Tibial artery (tissue), 4 donors: ENCODE data around the gene AGAP1.

Source experiments
- DNase-seq, 2 donors: peaks; one replicate each; pipeline ENCODE4 v3.0.0-alpha.2; 2019
- H3K27ac ChIP-seq, 2 donors: fragments of 200-600 bp; sonication (generic) in 1 of 2; 1 replicate in 1 of 2; 2 replicates in 1 of 2; pipeline ENCODE4 v1.5.1; 2018 to 2019; ENCODE audit warnings: mild to moderate bottlenecking in 1 of 2
- H3K27me3 ChIP-seq, 2 donors: fragments of 200-600 bp; sonication (generic) in 1 of 2; one replicate each; pipeline versions ENCODE4 v1.5.1 to v1.6.0; 2016 to 2019
- H3K36me3 ChIP-seq, 3 donors: fragments of 200-600 bp; sonication (generic) in 2 of 3; one replicate each; pipeline ENCODE4 v1.5.1; 2016 to 2019; ENCODE audit warnings: mild to moderate bottlenecking in 2 of 3
- H3K4me1 ChIP-seq, 4 donors: fragments of 200-600 bp; sonication (generic) in 2 of 4; 1 replicate in 3 of 4; 2 replicates in 1 of 4; pipeline ENCODE4 v1.5.1; 2016 to 2019
- H3K4me3 ChIP-seq, 2 donors: fragments of 200-600 bp; sonication (generic) in 1 of 2; 1 replicate in 1 of 2; 2 replicates in 1 of 2; pipeline ENCODE4 v1.5.1; 2018 to 2019; ENCODE audit warnings: mild to moderate bottlenecking in 2 of 2
- H3K9me3 ChIP-seq, 3 donors: fragments of 200-600 bp; sonication (generic) in 1 of 3; one replicate each; pipeline ENCODE4 v1.5.1; 2016 to 2019
- CTCF ChIP-seq, 2 experiments: fragments of 200-600 bp in 1 of 2; fragments of 450-650 bp in 1 of 2; IDR thresholded peaks; one replicate each; pipeline ENCODE4 v1.5.1; 2017 to 2019; ENCODE audit warnings: antibody characterized with exemption in 2 of 2, mild to moderate bottlenecking in 1 of 2, moderate library complexity in 1 of 2
- intact Hi-C: fragments of 100-400 bp; cut with DNase I; formaldehyde crosslinking; loops from one replicate; pipeline ENCODE4 v1.15.0; 2023; ENCODE audit warnings: low total_unique reads

The AGAP1 gene

GRCh38 chr2:235766278-235766677 is 272.4 kb downstream of the AGAP1 start:
- Histone ChIP-seq H3K4me3 (no peak overlapping the region), H3K27ac (no peak overlapping the region), H3K4me1 (peaks cover 0 to 3% (median 0%) of the 10 kb centered on the region in 4 donors), H3K27me3 (no peaks in the 10 kb centered on the region), H3K9me3 (no peaks in the 10 kb centered on the region), H3K36me3 (peaks cover 0 to 7% (median 5%) of the 10 kb centered on the region in 3 donors)
- intact Hi-C loops: no loop called here
- peak; percentile 86 to 93 for TF ChIP-seq CTCF (IDR thresholded peaks at IDR 0.05)
- DNase-seq: peak; percentile 67 to 73

- Histone ChIP-seq H3K36me3 (peaks cover 0 to 24% (median 3%) of the 10 kb centered on the region in 3 donors), H3K27ac (no peak overlapping the region), H3K4me3 (no peak overlapping the region), H3K9me3 (no peaks in the 10 kb centered on the region), H3K4me1 (peaks cover 0 to 3% (median 0%) of the 10 kb centered on the region in 4 donors), H3K27me3 (no peaks in the 10 kb centered on the region)
- intact Hi-C loops: no loop called here
- no peak for TF ChIP-seq CTCF (IDR thresholded peaks at IDR 0.05)
- peak in 1 of 2 donors; percentile 55 for DNase-seq
Measured at GRCh38 chr2:235768606-235769005, 274.8 kb downstream of the AGAP1 start.

GRCh38 chr2:235769046-235769445 is 275.2 kb downstream of the AGAP1 start:
- no peak overlapping the region for H3K27ac ChIP-seq
- DNase-seq: peak in 1 of 2 donors; percentile 64
- H3K4me3 ChIP-seq: no peak overlapping the region
- peaks cover 0 to 24% (median 3%) of the 10 kb centered on the region in 3 donors for H3K36me3 ChIP-seq
- H3K4me1 ChIP-seq: peaks cover 0 to 3% (median 0%) of the 10 kb centered on the region in 4 donors
- H3K9me3 ChIP-seq: no peaks in the 10 kb centered on the region
- TF ChIP-seq CTCF (IDR thresholded peaks at IDR 0.05): no peak
- no peaks in the 10 kb centered on the region for H3K27me3 ChIP-seq
- intact Hi-C loops: no loop called here

GRCh38 chr2:235770909-235771820 is 277.3 kb downstream of the AGAP1 start:
- peaks cover 0 to 29% (median 3%) of the 10 kb centered on the region in 3 donors for H3K36me3 ChIP-seq
- DNase-seq: peak in 1 of 2 donors; percentile 56
- peaks cover 0 to 3% (median 0%) of the 10 kb centered on the region in 4 donors for H3K4me1 ChIP-seq
- H3K4me3 ChIP-seq: no peak overlapping the region
- intact Hi-C loops: no loop called here
- no peaks in the 10 kb centered on the region for H3K9me3 ChIP-seq
- H3K27me3 ChIP-seq: no peaks in the 10 kb centered on the region
- TF ChIP-seq CTCF (IDR thresholded peaks at IDR 0.05): no peak
- H3K27ac ChIP-seq: no peak overlapping the region

- Histone ChIP-seq H3K9me3 (no peaks in the 10 kb centered on the region), H3K36me3 (peaks cover 0 to 40% (median 3%) of the 10 kb centered on the region in 3 donors), H3K27me3 (no peaks in the 10 kb centered on the region), H3K4me1 (no peaks in the 10 kb centered on the region), H3K27ac (no peak overlapping the region), H3K4me3 (no peak overlapping the region)
- intact Hi-C loops: no loop called here
- DNase-seq: no peak
- TF ChIP-seq CTCF (IDR thresholded peaks at IDR 0.05): no peak
Measured at GRCh38 chr2:235773188-235773928, 279.5 kb downstream of the AGAP1 start.
